ENCODE data around the gene TMEM120A. TPM values are rescaled to one million over a fixed set of nuclear protein-coding genes. Genes with fewer than 3 reads are reported as not detected.
A peak's percentile ranks its signal among the peaks of the same experiment; 100 is the strongest.

TMEM120A gene
- total RNA-seq, 1 donor from 2014 or later: 9.4 TPM

DNA sequence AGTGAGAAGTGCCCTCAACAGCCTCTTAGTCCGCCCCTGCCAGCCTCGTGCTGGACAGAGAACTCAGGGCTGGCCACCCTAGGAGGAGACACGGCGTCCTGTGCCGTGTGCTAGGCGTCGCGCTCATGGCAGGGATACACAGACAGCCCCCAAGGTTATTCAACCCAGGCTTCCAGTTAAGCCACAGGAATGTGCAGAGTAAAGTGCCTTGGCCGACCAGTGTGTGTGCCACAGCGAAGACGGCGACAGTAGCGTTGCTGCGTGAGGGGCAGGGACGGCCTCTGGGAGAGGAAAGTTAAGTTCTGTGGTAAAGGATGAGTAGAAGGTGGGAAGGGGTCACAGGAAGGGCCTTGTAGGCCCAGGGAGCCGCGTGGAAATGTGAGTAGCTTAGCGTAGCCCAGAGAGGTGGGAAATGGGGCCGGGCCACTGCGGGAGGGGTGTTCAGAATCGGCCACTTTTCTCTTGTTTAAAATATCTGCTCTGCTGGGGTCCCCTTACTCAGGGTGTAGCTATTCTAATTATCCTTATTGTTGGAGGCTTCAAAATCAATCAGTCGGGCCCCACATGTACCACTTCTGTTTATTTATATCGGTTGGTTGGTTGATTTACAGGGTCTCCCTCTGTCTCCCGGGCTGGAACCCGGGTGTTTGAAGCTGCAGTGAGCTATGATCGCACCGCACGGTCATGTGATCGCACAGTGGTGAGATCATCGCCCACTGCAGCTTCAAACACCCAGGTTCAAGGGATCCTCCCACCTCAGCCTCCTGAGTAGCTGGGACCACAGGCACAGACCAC lies 24.5 kb downstream of the TMEM120A start:
- DNase-seq (ENCODE audit: low spot score): no peak
- no peak overlapping the region for H3K9ac ChIP-seq
- H3K27ac ChIP-seq: no peak overlapping the region
- H3K4me3 ChIP-seq: no peak overlapping the region
- peaks cover 5% of the 10 kb centered on the region for H3K27me3 Mint-ChIP-seq (ENCODE audit: insufficient read depth, low read depth)
- peaks cover 27% of the 10 kb centered on the region for H3K4me1 ChIP-seq
- peak overlapping the region; percentile 70 for H3K4me3 Mint-ChIP-seq
- H3K27ac Mint-ChIP-seq: peak overlapping the region; percentile 98
- peaks cover 68% of the 10 kb centered on the region for H3K4me1 Mint-ChIP-seq
- no peak overlapping the region for H3K4me2 ChIP-seq
- H2AFZ ChIP-seq (replicated peaks): no peak overlapping the region
- H4K20me1 ChIP-seq (ENCODE audit: low read depth): peaks cover 7% of the 10 kb centered on the region
- H3F3A ChIP-seq (ENCODE audit: low read depth): peaks cover 8% of the 10 kb centered on the region
- H3K9me3 Mint-ChIP-seq: no peaks in the 10 kb centered on the region
- H3K36me3 ChIP-seq: no peaks in the 10 kb centered on the region
- H3K9me3 ChIP-seq (ENCODE audit: low read depth): no peaks in the 10 kb centered on the region
- H3K79me2 ChIP-seq (ENCODE audit: low read depth): no peaks in the 10 kb centered on the region
- H3K27me3 ChIP-seq: no peaks in the 10 kb centered on the region
- no peak for TF ChIP-seq EZH2phosphoT487 (IDR thresholded peaks at IDR 0.05)
- no peak for TF ChIP-seq EZH2 (IDR thresholded peaks at IDR 0.05)
- TF ChIP-seq, protein P1, sequence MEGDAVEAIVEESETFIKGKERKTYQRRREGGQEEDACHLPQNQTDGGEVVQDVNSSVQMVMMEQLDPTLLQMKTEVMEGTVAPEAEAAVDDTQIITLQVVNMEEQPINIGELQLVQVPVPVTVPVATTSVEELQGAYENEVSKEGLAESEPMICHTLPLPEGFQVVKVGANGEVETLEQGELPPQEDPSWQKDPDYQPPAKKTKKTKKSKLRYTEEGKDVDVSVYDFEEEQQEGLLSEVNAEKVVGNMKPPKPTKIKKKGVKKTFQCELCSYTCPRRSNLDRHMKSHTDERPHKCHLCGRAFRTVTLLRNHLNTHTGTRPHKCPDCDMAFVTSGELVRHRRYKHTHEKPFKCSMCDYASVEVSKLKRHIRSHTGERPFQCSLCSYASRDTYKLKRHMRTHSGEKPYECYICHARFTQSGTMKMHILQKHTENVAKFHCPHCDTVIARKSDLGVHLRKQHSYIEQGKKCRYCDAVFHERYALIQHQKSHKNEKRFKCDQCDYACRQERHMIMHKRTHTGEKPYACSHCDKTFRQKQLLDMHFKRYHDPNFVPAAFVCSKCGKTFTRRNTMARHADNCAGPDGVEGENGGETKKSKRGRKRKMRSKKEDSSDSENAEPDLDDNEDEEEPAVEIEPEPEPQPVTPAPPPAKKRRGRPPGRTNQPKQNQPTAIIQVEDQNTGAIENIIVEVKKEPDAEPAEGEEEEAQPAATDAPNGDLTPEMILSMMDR (IDR thresholded peaks at IDR 0.05): no peak
- peaks cover 29% of the 10 kb centered on the region for H3K36me3 Mint-ChIP-seq

DNA sequence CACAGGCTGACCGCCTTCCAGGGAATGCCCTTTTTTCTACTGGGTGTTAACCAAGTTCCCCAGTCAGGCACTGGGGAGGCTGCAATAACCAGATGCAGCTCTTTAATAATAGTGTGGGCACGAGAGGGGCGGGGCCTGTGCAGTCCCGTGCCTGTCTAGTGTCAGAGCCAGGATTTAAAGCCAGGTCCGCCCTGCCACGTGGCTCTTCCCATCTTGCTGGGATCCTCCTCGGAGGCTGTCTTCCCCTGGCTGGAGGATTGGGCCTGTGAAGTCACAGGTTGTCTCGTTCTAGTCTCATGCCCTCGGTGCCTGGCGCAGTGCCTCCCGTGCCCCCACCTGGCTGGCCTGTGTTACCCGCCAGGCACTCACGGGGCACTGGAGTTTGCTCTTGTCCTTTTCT lies 25.2 kb downstream of the TMEM120A start:
- H3K4me1 Mint-ChIP-seq: peaks cover 75% of the 10 kb centered on the region
- H3K36me3 Mint-ChIP-seq: peaks cover 26% of the 10 kb centered on the region
- Histone ChIP-seq H2AFZ (replicated peaks) (no peak overlapping the region), H3K4me2 (no peak overlapping the region), H3K36me3 (no peaks in the 10 kb centered on the region), H4K20me1 (ENCODE audit: low read depth) (peaks cover 7% of the 10 kb centered on the region), H3K27ac (no peak overlapping the region), H3K9ac (no peak overlapping the region), H3K4me1 (peaks cover 27% of the 10 kb centered on the region), H3K9me3 (ENCODE audit: low read depth) (no peaks in the 10 kb centered on the region), H3K27me3 (no peaks in the 10 kb centered on the region), H3F3A (ENCODE audit: low read depth) (peaks cover 8% of the 10 kb centered on the region), H3K79me2 (ENCODE audit: low read depth) (no peaks in the 10 kb centered on the region), H3K4me3 (no peak overlapping the region)
- peak overlapping the region; percentile 98 for H3K27ac Mint-ChIP-seq
- no peak for DNase-seq (ENCODE audit: low spot score)
- H3K4me3 Mint-ChIP-seq: peak overlapping the region; percentile 70
- no peaks in the 10 kb centered on the region for H3K9me3 Mint-ChIP-seq
- peaks cover 5% of the 10 kb centered on the region for H3K27me3 Mint-ChIP-seq (ENCODE audit: insufficient read depth, low read depth)
- TF ChIP-seq, protein P1 (IDR thresholded peaks at IDR 0.05): no peak

DNA sequence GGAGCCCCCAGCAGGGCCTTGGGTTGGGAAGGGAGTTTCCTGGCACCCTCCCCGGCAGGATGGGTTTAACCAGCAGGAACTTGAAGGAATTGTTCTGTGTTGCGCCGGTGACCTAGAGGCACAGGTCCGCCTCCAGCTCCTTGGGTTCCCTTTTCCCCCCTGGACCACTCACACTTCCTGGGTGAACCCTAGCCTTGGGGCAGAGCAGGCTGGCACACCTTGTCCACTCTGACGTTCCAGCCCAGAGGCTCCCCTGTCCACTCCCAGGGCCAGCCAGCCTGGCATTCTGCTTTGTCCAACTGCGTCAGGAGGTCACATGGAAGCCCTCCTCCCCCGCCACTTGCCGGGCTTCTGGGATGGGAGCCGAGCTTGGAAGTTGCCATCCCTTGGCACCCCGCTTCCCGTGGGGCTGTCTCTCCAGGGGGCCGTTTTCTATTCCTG lies 25.8 kb downstream of the TMEM120A start:
- Histone ChIP-seq H3F3A (ENCODE audit: low read depth) (peaks cover 9% of the 10 kb centered on the region), H3K27ac (no peak overlapping the region), H3K4me3 (no peak overlapping the region), H3K36me3 (no peaks in the 10 kb centered on the region), H4K20me1 (ENCODE audit: low read depth) (peaks cover 13% of the 10 kb centered on the region), H3K9ac (no peak overlapping the region), H3K9me3 (ENCODE audit: low read depth) (no peaks in the 10 kb centered on the region), H3K4me2 (no peak overlapping the region), H2AFZ (replicated peaks) (no peak overlapping the region), H3K27me3 (no peaks in the 10 kb centered on the region), H3K4me1 (peaks cover 28% of the 10 kb centered on the region), H3K79me2 (ENCODE audit: low read depth) (no peaks in the 10 kb centered on the region)
- peak overlapping the region; percentile 46 for H3K27ac Mint-ChIP-seq
- peaks cover 7% of the 10 kb centered on the region for H3K27me3 Mint-ChIP-seq (ENCODE audit: insufficient read depth, low read depth)
- H3K4me3 Mint-ChIP-seq: no peak overlapping the region
- peaks cover 20% of the 10 kb centered on the region for H3K36me3 Mint-ChIP-seq
- no peak for DNase-seq (ENCODE audit: low spot score)
- peaks cover 78% of the 10 kb centered on the region for H3K4me1 Mint-ChIP-seq
- H3K9me3 Mint-ChIP-seq: no peaks in the 10 kb centered on the region
- TF ChIP-seq EZH2phosphoT487 (IDR thresholded peaks at IDR 0.05) (no peak), EZH2 (IDR thresholded peaks at IDR 0.05) (no peak)
- TF ChIP-seq, protein P1 (IDR thresholded peaks at IDR 0.05): no peak

All from neural progenitor cell (in vitro differentiated cells).